Right lobe of liver (tissue), 4 donors: ENCODE results near the gene GOLGA6L2.

Experiments
- CTCF ChIP-seq, 4 donors: fragments of 200-600 bp in 3 of 4; fragments of 450-650 bp in 1 of 4; IDR thresholded peaks; one replicate each; pipeline versions ENCODE4 v1.5.1 to v1.8.0; 2016 to 2022; ENCODE audit warnings: antibody characterized with exemption in 4 of 4, mild to moderate bottlenecking in 2 of 4
- POLR2A ChIP-seq: fragments of 450-650 bp; IDR thresholded peaks from one replicate; pipeline ENCODE4 v1.6.1; 2017; ENCODE audit warnings: antibody characterized with exemption, mild to moderate bottlenecking
- donor health status: DM: no; HTN: no; CAD: no.
- donor health status: DM: no; HTN: no; CAD: no.
- donor health status: DM: no; HTN: yes; CAD: no.

GRCh38 chr15:23439513-23439912, 7.5 kb downstream of the GOLGA6L2 start:
- no peak for TF ChIP-seq CTCF (IDR thresholded peaks at IDR 0.05)
- no peak for TF ChIP-seq POLR2A
